Loucy (cell line): ENCODE measurements around the gene ARHGEF9.

Experiments
- H2AFZ ChIP-seq: fragments of 200-600 bp; sonication (generic); 2 replicates; pipeline ENCODE4 v1.6.0; 2016; ENCODE audit warnings: antibody characterized with exemption, mild to moderate bottlenecking, low read length, moderate library complexity
- H3F3A ChIP-seq: fragments of 200-600 bp; 2 replicates; pipeline ENCODE4 v1.6.0; 2016; ENCODE audit warnings: antibody characterized with exemption, low read depth, mild to moderate bottlenecking
- H3K27me3 ChIP-seq: fragments of 200-600 bp; sonication (generic); 2 replicates; pipeline ENCODE4 v1.6.1; 2014; ENCODE audit warnings: low read length, mild to moderate bottlenecking; ENCODE audit not compliant: insufficient read depth, poor library complexity, severe bottlenecking
- H3K36me3 ChIP-seq: fragments of 200-600 bp; sonication (generic); 2 replicates; pipeline ENCODE4 v1.6.1; 2016; ENCODE audit warnings: low read length; ENCODE audit not compliant: insufficient read depth
- H3K4me1 ChIP-seq: fragments of 200-600 bp; sonication (generic); 2 replicates; pipeline ENCODE4 v1.5.1; 2014; ENCODE audit warnings: low read length, mild to moderate bottlenecking; ENCODE audit not compliant: insufficient read depth, poor library complexity, severe bottlenecking
- H3K4me2 ChIP-seq: fragments of 200-600 bp; sonication (generic); 2 replicates; pipeline ENCODE4 v1.6.0; 2014; ENCODE audit warnings: antibody characterized with exemption, low read length, low read depth, mild to moderate bottlenecking; ENCODE audit not compliant: poor library complexity, severe bottlenecking
- H3K4me3 ChIP-seq: fragments of 200-600 bp; sonication (generic); 2 replicates; pipeline ENCODE4 v1.5.1; 2014; ENCODE audit warnings: low read length, mild to moderate bottlenecking, mixed read lengths; ENCODE audit not compliant: poor library complexity, severe bottlenecking
- H3K79me2 ChIP-seq: fragments of 200-600 bp; sonication (generic); 2 replicates; pipeline ENCODE4 v1.6.1; 2014; ENCODE audit warnings: low read length; ENCODE audit not compliant: insufficient read depth
- H3K9ac ChIP-seq: fragments of 200-600 bp; sonication (generic); 2 replicates; pipeline ENCODE4 v1.6.0; 2014; ENCODE audit warnings: mild to moderate bottlenecking, low read depth, low read length, moderate library complexity; ENCODE audit not compliant: poor library complexity, severe bottlenecking
- H3K9me2 ChIP-seq: fragments of 200-600 bp; sonication (generic); replicated peaks from 2 replicates; pipeline ENCODE4 v1.6.1; 2016; ENCODE audit warnings: low read depth, low read length, mixed read lengths
- H3K9me3 ChIP-seq: fragments of 200-600 bp; sonication (generic); 2 replicates; pipeline ENCODE4 v1.6.1; 2014; ENCODE audit warnings: mild to moderate bottlenecking, antibody characterized with exemption, low read length, low read depth; ENCODE audit not compliant: insufficient read depth
- H4K20me1 ChIP-seq: fragments of 200-600 bp; sonication (generic); 2 replicates; pipeline ENCODE4 v1.6.0; 2014; ENCODE audit warnings: antibody characterized with exemption, low read length, mild to moderate bottlenecking; ENCODE audit not compliant: insufficient read depth, poor library complexity, severe bottlenecking
- CTCF ChIP-seq: fragments of 200-600 bp; sonication (generic); conservative IDR thresholded peaks from 2 replicates; pipeline ENCODE4 v1.5.1; 2014; ENCODE audit warnings: mild to moderate bottlenecking, antibody characterized with exemption, low read length
- EZH2phosphoT487 ChIP-seq: fragments of 200-600 bp; IDR thresholded peaks from 2 replicates; pipeline ENCODE4 v1.6.1; 2018; ENCODE audit warnings: antibody characterized with exemption, mild to moderate bottlenecking, moderate library complexity, borderline replicate concordance

Gene ARHGEF9

DNA sequence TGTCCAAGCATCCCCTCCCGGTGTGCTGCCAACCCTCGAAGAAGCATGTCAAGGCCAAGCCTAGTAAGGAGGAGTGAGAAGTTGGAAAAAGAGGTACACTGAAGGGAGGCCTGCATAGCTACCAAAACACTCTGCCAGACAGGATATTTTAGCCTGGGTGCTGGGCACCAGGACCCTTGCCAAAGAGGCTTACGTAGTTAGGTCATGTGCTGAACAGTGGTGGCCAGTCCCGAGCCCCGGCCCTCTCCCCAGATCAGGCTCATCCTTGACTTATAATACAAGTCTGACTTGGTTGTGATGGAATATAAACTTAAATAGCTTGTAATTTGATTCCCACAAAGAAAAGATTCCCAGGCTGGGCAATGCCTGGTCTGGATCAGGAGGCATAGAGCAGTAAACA, 149.3 kb downstream of the ARHGEF9 start:
- no peaks in the 10 kb centered on the region for H3K9me2 ChIP-seq

DNA sequence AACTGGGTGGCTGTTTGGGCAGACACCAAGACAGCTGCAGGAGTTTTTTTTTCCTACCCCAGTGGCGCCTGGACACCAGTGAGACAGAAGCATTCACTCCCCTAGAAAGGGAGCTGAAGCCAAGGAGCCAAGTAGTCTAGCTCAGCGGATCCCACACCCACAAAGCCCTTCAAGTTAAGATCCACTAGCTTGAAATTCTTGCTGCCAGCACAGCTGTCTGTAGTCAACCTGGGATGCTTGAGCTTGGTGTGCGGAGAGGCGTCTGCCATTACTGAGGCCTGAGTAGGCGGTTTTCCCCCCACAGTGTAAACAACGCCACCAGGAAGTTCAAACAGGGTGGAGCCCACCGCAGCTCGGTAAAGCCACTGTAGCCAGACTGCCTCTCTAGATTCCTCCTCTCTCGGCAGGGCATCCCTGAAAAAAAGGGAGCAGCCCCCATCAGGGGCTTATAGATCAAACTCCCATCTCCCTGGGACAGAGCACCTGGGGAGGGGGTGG, 171.4 kb downstream of the ARHGEF9 start:
- no peak for TF ChIP-seq CTCF
- no peak for TF ChIP-seq EZH2phosphoT487
- Histone ChIP-seq H3K36me3 (no peaks in the 10 kb centered on the region), H3K9ac (no peak overlapping the region), H3K27me3 (no peaks in the 10 kb centered on the region), H3K9me3 (no peaks in the 10 kb centered on the region), H3K4me2 (no peak overlapping the region), H3F3A (no peaks in the 10 kb centered on the region), H3K9me2 (no peaks in the 10 kb centered on the region), H3K79me2 (no peaks in the 10 kb centered on the region), H3K4me3 (no peak overlapping the region), H2AFZ (no peak overlapping the region), H4K20me1 (no peaks in the 10 kb centered on the region), H3K4me1 (no peaks in the 10 kb centered on the region)

More for the DNA sequence above, 149.3 kb downstream of the ARHGEF9 start:
- H2AFZ ChIP-seq = no peak overlapping the region
- H3K9me3 ChIP-seq = no peaks in the 10 kb centered on the region
- no peaks in the 10 kb centered on the region for H3K27me3 ChIP-seq
- H3K79me2 ChIP-seq = no peaks in the 10 kb centered on the region
- no peak overlapping the region for H3K9ac ChIP-seq
- H3K36me3 ChIP-seq = no peaks in the 10 kb centered on the region
- no peaks in the 10 kb centered on the region for H3F3A ChIP-seq
- TF ChIP-seq CTCF (no peak), EZH2phosphoT487 (no peak)
- H4K20me1 ChIP-seq = no peaks in the 10 kb centered on the region
- no peak overlapping the region for H3K4me2 ChIP-seq
- H3K4me3 ChIP-seq = no peak overlapping the region
- no peaks in the 10 kb centered on the region for H3K4me1 ChIP-seq

- no peaks in the 10 kb centered on the region for H3K27me3 ChIP-seq
- TF ChIP-seq EZH2phosphoT487 (no peak), CTCF (no peak)
Measured at GRCh38 chrX:63585936-63586335, 199.1 kb downstream of the ARHGEF9 start.

More at GRCh38 chrX:63585936-63586335, 199.1 kb downstream of the ARHGEF9 start:
- H2AFZ ChIP-seq = no peak overlapping the region
- no peaks in the 10 kb centered on the region for H4K20me1 ChIP-seq
- H3K79me2 ChIP-seq = no peaks in the 10 kb centered on the region
- no peak overlapping the region for H3K4me2 ChIP-seq
- H3K9ac ChIP-seq = no peak overlapping the region
- H3K36me3 ChIP-seq = no peaks in the 10 kb centered on the region
- H3K4me1 ChIP-seq = no peaks in the 10 kb centered on the region
- no peaks in the 10 kb centered on the region for H3K9me3 ChIP-seq
- H3F3A ChIP-seq = no peaks in the 10 kb centered on the region
- H3K9me2 ChIP-seq = no peaks in the 10 kb centered on the region
- H3K4me3 ChIP-seq = no peak overlapping the region
